DLD1 (cell line): ENCODE measurements around the gene MAP1LC3A.

ENCODE experiments used
- in situ Hi-C: cut with HindIII; loops from 2 replicates; pipeline ENCODE4 v1.10.0; 2017; ENCODE audit warnings: low sequenced_read_pairs

The MAP1LC3A gene

GRCh38 chr20:34574426-34574825, 15.9 kb downstream of the MAP1LC3A start:
- in situ Hi-C loops, result no loop called here

- in situ Hi-C loops, result no loop called here
Observed at GRCh38 chr20:34574861-34575260, 16.3 kb downstream of the MAP1LC3A start.

- in situ Hi-C loops, result no loop called here
Observed at GRCh38 chr20:34575271-34575670, 16.8 kb downstream of the MAP1LC3A start.

- in situ Hi-C loops, result no loop called here
Observed at GRCh38 chr20:34575756-34576155, 17.2 kb downstream of the MAP1LC3A start.

DNA sequence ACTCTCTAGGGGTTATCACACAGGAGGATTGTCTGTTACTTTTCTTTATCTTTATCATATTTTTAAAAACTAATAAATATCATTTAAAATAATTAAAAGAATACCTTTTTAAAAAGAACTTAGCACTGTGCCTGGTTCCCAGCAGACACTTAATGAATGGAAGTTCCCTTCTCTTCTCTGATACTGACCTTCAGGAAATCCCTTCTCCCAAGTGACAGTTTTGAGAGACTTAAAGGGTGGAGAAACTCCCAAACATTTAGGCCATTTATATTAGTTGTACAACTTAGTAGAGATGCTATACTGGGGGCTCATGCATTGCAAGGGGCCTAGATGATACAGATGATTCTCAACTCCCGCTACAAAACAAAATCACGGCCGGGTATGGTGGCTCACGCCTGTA, 18.5 kb downstream of the MAP1LC3A start:
- in situ Hi-C loops, result no loop called here

DNA sequence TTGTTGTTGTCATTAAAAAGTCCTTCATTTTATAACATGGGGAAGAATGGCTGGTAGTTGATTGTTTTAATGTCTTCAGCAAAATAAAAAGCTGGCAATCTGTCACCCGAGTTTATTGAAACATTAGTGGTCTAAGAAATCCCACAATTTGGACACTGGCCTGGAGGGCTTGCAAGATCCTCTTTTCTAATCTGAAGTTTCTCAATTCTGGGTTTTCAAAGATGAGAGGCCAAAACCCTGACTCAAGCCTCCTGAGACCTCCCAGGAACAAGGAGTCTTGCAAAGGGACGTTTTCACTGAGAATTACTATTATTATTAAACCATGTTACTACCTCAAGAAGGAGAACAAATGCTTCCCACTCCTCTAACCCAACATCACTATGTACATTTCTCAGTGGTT, 19.5 kb downstream of the MAP1LC3A start:
- in situ Hi-C loops, result no loop called here

DNA sequence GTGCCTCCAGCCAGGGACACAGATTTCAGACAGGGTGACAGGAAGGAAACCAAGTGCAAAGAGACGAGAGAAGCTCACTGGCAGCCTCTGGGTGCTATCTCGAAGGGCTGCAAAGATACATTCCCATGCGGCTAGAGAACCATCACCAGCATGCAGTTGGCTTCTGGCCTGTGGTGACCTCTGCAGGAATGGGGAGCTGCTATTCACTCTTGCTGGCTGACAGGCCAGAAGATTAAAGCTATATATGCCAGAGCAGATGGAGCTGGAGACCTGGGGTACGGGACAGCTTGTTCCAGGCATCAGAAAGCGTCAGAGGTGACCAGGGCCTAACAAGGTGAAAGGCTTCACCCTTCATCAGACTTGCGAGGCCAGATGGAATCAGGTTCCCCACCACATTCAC, 20.0 kb downstream of the MAP1LC3A start:
- in situ Hi-C loops, result no loop called here

DNA sequence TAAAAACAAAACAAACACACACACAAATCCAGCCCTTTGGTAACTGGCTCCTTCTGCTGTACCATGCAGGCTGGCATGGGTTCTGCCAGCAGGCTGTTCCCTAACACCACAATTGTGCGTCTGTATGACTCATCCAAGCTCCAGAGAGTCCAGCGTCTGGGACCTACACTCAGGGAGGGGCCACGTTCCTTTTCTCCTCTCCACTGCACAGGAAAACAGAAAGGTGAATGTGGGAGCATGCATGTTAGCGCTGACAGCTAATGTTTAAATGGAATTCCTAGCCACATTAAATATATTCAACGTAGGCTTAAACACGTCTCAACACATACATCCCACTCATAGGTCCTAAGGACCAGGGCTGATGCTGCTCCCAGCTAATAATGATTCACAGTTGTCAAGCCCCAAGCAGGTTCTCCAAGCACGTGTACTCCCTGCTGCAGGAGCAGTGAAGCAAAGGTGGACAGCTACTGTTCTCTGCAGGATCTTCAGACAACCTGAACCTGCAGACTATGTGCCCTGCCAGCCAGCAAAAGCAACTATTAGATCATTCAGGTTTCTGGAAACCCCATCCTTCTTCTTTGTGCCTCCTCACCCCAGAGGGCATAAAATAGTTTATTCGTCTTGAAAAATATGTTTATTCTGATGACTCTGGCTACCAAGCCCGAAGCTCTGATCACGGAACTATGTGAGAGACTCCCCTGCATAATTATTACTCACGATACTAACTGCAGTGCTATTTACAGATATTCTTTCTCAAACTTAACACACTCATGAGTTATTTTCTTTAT, 20.9 kb downstream of the MAP1LC3A start:
- in situ Hi-C loops, result no loop called here

DNA sequence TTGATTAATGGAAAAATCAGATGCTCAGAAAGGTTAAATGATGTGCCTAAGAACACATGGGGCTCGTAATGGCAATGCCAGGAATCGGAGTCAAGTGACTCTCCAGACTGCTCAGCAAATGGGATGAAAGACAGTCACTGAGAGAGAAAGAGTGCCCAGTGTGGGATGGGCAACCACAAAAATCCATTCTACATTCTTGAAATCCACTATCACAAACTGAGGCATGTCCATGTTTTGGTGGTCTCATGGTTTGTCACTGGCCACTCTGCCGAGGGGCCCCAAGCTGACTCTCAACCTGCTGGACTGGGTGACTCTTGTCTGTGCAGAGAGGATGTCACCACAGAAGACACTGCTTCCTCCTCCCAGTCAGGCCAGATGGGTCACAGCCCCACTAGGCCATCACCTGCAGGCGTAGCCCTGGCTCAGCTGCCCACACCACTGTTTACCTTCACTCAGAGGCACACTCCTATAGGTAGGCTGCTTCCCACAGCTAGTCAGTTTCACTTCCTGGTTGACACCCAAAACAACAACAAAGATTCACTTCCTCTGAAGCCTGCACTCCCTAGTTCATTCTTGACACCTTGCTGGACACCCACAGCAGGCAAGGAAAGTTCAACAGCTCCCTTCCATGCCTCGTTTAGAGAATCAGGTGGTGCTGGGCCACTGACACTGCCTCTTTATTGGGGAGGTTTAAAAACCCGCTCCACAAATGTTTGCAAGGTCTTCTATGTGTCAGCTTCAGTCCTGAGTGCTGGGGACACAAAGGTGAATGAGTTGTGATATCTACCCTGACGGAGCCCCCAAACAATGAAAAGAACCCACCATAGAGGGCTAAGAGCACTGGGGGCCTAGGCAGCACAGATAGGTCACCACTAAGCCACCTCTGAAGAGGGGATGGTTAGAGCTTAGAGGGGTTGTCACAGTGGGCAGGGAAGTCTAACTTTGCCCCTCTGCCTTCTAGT, 21.7 kb downstream of the MAP1LC3A start:
- in situ Hi-C loops, result no loop called here

GRCh38 chr20:34581341-34582184, 23.0 kb downstream of the MAP1LC3A start:
- in situ Hi-C loops, result no loop called here

GRCh38 chr20:34582221-34582620, 23.7 kb downstream of the MAP1LC3A start:
- in situ Hi-C loops, result no loop called here

GRCh38 chr20:34582911-34583310, 24.4 kb downstream of the MAP1LC3A start:
- in situ Hi-C loops, result no loop called here

DNA sequence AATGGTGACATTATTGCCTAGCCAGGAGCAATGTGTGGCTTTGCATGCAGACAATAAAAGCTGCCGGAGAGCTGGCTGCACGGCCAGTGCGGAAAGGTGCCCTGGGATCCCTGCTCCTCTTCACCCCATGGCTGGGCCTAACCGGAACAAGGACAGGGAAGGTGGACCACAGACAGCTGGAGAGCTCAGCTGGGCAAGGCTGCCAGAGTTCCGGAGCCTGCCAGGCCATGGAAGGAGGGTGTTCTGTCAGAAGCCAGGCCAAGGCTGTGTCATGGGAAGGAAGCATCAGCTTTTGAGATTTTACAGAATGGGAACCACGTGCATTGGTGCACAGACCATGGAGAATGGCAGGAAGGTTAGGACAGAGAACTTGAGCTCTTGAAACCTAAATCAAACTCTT, 25.0 kb downstream of the MAP1LC3A start:
- in situ Hi-C loops, result no loop called here

- in situ Hi-C loops, result no loop called here
Observed at GRCh38 chr20:34585019-34585418, 26.5 kb downstream of the MAP1LC3A start.

- in situ Hi-C loops, result no loop called here
Observed at GRCh38 chr20:34586488-34587163, 28.1 kb downstream of the MAP1LC3A start.

DNA sequence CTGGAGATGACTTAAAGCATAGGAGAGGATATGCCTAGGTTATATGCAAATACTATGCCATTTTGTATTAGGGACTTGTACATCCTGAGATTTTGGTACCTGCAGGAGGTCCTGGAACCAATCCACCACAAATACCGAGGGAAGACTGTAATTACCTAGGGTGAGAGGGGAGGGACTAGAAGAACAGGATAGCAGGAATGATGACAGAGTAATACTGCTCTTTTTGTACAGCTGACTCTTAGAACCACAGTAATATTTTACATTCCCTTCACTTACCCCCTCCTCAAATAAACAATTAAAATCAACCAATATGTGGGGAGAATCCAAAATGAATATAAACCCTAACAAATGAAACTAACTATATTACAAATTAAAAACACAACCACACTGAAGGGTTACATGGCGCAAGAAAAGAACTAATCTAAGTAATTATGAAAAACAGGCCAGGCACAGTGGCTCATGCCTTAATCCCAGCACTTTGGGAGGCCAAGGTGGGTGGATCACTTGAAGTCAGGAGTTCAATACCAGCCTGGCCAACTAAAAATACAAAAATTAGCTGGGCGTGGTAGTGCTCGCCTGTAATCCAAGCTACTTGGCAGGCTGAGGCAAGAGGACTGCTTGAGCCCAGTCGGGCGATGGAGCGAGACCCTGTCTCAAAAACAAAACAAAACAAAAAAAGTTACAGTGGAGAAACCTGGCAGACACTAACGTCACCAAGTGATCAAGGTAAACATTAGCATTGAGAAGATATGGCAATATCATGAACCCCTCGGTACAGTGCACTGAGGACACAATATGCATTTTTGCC, 37.1 kb downstream of the MAP1LC3A start:
- in situ Hi-C loops, result no loop called here

GRCh38 chr20:34600892-34601653, 42.6 kb downstream of the MAP1LC3A start:
- in situ Hi-C loops, result no loop called here

DNA sequence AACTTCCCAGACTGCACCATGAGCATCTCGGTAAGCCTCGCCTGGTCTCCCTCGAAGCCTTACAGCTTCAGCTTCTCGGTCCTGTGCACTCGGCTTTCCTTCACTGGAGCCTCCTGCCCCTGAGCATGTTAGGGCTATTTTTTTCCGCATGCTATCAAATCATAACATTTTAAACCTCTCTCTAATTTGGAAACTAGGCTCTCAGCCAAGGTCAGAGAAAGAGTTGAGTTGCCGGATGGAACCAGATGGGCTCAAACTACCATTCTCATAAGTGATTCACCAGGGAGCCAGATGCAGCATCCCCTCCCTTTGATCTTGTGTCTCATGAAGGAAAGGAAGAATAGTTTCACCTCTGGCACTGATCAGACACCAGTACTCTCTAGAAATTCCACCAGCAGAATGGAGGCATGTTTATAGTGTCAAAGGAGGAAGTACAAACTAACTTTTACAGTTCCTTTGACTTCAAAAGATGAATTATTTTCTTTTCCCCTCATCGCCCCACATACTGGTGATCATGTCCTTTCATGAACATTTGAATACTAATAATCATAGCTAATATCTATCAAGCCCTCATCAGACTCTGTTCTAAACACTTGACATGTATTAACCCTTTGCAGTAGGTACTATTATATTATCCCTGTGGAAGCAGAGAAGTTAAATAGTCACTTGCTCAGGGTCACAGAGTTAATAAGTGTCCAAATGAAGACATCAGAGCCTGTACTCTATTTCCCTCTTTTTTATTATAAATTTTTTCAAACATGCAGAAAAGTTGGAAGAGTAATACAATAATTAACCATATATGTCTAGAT, 46.7 kb downstream of the MAP1LC3A start:
- in situ Hi-C loops, result no loop called here
